A673 (cell line): ENCODE measurements around the gene CERK.

ENCODE experiments used
- EZH2 ChIP-seq: fragments of 200-600 bp; sonication (generic); IDR thresholded peaks from 2 replicates; pipeline ENCODE4 v1.6.1; 2017; ENCODE audit warnings: borderline replicate concordance, low read depth, mild to moderate bottlenecking, mixed read lengths, antibody characterized with exemption, low read length; ENCODE audit not compliant: poor library complexity, severe bottlenecking
- TF ChIP-seq, protein P1 (sequence below): fragments of 300-800, 200-600 bp; sonication (generic); conservative IDR thresholded peaks from 2 replicates; pipeline ENCODE4 v1.5.1; 2017; ENCODE audit warnings: low read depth, mild to moderate bottlenecking, antibody characterized with exemption, low read length, moderate library complexity, mixed read lengths

DNA sequence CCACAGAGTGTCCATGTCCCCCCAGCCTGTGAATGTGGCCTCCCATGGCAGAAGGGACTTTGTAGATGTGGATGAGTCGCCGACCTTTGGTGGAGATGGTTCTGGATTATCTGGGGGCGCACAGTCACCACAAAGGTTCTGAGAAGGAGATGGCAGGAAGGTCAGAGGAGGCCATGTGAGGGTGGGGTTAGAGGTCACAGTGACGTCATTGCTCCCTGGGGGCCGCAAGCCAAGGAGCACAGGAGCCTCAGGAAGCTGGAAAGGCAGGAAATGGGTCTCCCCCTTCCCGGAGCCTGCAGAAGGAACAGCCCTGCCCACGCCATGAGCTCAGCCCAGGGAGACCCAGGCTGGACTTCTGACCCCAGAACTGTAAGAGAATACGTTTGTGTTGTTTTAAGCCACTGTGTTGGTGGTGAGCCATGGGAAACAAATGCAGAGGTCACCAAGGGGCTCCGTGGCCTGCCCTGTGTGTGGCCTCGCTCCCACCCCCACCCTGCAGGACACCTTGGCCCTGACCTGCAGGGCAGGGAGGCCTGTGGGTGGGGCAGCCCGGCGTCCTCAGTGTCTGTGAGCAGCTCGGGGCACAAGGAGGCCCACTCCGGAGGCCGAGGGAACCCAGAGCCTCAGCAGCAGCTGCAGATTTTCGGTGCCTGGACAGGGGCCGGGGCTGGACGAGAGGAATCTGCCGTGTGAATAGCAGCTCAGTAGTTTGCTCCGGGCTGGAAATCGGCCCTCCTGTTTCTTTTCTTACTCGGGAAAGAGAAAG, 85.8 kb downstream of the CERK start:
- TF ChIP-seq EZH2: no peak
- TF ChIP-seq, protein P1, sequence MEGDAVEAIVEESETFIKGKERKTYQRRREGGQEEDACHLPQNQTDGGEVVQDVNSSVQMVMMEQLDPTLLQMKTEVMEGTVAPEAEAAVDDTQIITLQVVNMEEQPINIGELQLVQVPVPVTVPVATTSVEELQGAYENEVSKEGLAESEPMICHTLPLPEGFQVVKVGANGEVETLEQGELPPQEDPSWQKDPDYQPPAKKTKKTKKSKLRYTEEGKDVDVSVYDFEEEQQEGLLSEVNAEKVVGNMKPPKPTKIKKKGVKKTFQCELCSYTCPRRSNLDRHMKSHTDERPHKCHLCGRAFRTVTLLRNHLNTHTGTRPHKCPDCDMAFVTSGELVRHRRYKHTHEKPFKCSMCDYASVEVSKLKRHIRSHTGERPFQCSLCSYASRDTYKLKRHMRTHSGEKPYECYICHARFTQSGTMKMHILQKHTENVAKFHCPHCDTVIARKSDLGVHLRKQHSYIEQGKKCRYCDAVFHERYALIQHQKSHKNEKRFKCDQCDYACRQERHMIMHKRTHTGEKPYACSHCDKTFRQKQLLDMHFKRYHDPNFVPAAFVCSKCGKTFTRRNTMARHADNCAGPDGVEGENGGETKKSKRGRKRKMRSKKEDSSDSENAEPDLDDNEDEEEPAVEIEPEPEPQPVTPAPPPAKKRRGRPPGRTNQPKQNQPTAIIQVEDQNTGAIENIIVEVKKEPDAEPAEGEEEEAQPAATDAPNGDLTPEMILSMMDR: no peak
